Right kidney (tissue), 9 donors: ENCODE data around the gene ALDH4A1.

Experiments used
- DNase-seq: peaks from one replicate; pipeline ENCODE4 v3.0.0-alpha.2; 2016
- long read RNA-seq, 8 donors: transcript quantifications; one replicate each; lab custom pipeline, GENCODE V29; 2026

The ALDH4A1 gene
- long read RNA-seq, donor 1, transcript ALDH4A1-202 (15 exons, 3,363 nt), result major isoform, 13 of 113 reads
- long read RNA-seq, donor 1, partial matches to known transcripts, result 98 of 113 reads
- long read RNA-seq, donor 1, other reads (novel, unspliced or antisense), result 0 of 113 reads
- long read RNA-seq, donor 2, transcript ALDH4A1-202 (15 exons, 3,363 nt), result major isoform, 9 of 15 reads
- long read RNA-seq, donor 2, partial matches to known transcripts, result 6 of 15 reads
- long read RNA-seq, donor 2, other reads (novel, unspliced or antisense), result 0 of 15 reads
- long read RNA-seq, donor 3, partial matches to known transcripts, result 0 of 5 reads
- long read RNA-seq, donor 3, other reads (novel, unspliced or antisense), result 0 of 5 reads
- long read RNA-seq, donor 4, partial matches to known transcripts, result 0 of 2 reads
- long read RNA-seq, donor 4, other reads (novel, unspliced or antisense), result 0 of 2 reads
- long read RNA-seq, donor 5, transcript ALDH4A1-202 (15 exons, 3,363 nt), result major isoform, 17 of 17 reads
- long read RNA-seq, donor 5, partial matches to known transcripts, result 0 of 17 reads
- long read RNA-seq, donor 5, other reads (novel, unspliced or antisense), result 0 of 17 reads
- long read RNA-seq, donor 6, transcript ALDH4A1-202 (15 exons, 3,363 nt), result major isoform, 14 of 22 reads
- long read RNA-seq, donor 6, partial matches to known transcripts, result 8 of 22 reads
- long read RNA-seq, donor 6, other reads (novel, unspliced or antisense), result 0 of 22 reads
- long read RNA-seq, donor 7, transcript ALDH4A1-202 (15 exons, 3,363 nt), result major isoform, 15 of 28 reads
- long read RNA-seq, donor 7, partial matches to known transcripts, result 13 of 28 reads
- long read RNA-seq, donor 7, other reads (novel, unspliced or antisense), result 0 of 28 reads
- long read RNA-seq, donor 8, transcript ALDH4A1-202 (15 exons, 3,363 nt), result major isoform, 17 of 17 reads
- long read RNA-seq, donor 8, partial matches to known transcripts, result 0 of 17 reads
- long read RNA-seq, donor 8, other reads (novel, unspliced or antisense), result 0 of 17 reads

DNA sequence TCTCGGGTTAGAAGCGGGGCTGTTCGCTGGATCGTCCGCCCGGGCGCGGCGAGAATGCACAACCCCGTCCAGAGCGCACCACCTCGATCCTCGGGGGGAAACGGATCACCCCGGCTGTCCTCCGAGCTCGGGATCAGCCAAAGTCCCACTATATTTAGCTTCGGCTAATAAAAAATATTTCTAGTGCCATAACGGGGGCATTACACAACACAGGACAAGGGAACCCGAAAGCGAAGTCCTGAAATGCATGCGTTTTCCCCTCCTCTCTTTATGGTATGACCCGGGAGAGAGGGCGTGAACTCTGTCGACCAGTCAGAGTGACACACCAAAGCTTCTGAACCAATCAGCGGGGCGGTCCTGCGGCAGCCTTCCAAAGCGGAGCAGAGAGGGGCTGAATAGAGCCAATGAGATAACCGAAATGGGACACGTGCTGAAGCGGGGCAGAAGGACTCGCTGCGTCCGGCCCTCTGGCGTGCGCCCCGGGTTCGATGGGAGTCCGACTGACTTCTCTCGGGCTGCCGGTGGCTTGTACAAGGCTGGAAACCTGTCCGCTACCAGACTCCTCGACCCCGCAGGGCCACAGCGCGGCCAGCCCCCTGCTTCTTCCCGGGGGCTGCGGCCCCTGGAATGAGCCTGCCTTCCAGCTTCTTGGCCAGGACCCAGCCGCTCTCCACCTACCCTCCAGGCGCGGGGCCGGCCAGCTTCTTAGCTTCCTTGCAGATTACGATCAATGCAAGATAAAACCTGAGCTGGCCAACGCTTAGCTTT lies at the start of gene ALDH4A1:
Gene ALDH4A1, minus strand, starts transcription at position 33 of the 768 bp plus-strand sequence. Its CDS starts 32 bp downstream, at position 1.
- peak; percentile 98 for DNase-seq

DNA sequence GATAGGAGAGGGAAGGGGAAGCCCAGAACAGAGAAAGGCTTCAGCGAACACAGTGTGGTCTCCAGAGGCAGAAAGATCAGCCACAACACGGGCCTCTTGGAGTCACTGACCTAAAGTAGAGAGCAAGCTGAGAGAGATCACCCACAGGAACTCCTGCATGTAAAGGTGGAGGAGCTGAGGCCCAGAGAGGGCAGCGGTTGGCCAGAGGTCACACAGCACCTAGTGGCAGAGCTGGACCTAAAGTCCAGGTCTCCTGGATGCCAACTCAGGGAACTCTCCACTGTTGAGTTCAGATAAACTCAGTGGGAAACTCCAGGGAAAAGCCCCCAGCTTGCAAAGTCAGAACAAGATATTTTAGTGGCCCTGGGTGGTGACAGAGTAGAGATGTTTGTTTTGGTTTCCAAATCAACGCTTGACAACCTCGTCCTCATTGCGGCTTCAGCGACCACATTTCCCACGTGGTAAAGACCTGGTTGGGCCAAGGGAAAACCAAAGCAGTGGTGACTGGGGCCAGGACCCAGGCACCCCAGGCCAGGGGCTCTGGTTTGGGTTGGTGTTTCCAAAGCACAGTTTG lies 49.5 kb upstream of the ALDH4A1 start:
- DNase-seq, result no peak

DNA sequence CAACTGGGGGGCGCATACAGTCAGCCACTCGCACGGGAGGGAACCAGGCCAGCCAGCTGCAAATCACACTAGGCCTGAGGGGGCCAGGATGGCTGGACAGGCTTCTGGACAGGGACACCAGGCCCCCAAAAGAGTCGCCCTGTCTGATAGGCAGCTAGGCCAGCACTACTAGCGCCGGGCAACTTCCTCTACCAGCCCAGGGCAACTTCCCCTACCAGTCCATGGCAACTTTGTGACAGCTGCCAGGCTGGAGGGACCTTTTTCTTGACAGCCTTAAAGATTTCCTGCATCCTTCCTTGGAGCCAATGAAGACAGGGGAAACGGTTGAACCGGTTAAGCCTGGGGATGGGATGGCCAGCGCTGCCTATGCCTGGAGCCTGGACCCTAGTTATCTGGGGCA lies 49.1 kb upstream of the ALDH4A1 start:
- no peak for DNase-seq

- no peak for DNase-seq
Observed at GRCh38 chr1:18950401-18951026, 48.2 kb upstream of the ALDH4A1 start.

GRCh38 chr1:18949686-18950400 lies 47.5 kb upstream of the ALDH4A1 start:
- peak; percentile 79 for DNase-seq

GRCh38 chr1:18948913-18949685 lies 46.7 kb upstream of the ALDH4A1 start:
- DNase-seq, result no peak

DNA sequence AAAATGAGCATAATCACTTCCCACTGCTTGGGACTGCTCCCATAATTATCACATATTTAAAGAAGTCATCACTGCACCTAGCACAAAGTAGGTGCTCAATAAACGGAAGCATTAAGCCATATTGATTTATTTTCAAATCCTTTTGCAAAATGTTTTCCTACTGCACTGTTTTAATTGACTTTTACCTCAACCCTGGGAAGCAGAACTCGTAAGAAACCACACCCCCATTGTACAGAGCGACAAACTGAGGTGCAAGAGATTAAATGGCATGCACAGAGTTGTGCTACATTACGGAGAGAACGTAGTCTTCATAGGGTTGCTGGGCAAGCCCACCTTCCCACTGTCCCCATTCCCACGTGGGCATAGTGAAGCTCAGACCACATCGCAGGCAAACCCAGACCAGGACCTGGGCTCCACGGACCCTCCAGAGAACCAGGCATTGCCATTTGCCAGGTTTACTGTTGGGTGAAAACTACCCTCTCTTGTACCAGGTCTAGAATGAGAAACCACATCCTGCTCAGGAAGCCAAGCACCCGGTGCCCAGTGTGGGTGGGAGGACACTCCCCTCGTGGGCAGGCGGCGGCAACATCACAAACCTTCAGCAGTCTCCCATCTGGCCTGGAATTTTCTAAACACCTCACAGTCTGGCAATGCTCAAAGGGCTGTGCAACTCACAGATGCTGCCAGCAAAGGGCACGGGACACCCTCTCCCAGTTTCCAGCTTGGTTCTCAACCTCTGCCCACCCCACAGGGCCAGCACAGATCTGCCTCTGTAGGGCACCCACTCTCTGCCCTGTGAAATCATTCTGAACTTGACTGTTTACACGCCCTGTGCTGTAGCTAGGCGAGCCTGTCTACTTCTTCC lies 45.9 kb upstream of the ALDH4A1 start:
- no peak for DNase-seq

DNA sequence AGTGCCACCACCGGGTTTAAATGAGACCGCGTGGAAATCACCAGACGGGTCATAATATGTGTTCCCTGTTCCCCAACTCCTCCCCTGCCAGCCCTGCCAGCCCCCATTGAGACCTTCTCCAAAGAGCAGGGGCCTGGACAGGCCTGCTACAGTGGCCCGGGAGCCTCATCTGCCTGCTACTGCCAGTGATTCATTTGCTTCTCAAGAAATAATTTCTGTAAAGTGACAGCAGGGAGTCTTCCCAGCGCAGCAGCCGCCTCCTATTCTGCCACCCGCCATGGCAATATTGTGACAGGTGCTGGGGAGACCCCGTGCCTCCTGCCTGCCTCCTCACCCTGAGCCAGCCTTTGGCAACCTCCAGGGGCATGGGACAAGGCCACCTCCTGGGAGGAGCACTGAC lies 45.2 kb upstream of the ALDH4A1 start:
- DNase-seq, result no peak

DNA sequence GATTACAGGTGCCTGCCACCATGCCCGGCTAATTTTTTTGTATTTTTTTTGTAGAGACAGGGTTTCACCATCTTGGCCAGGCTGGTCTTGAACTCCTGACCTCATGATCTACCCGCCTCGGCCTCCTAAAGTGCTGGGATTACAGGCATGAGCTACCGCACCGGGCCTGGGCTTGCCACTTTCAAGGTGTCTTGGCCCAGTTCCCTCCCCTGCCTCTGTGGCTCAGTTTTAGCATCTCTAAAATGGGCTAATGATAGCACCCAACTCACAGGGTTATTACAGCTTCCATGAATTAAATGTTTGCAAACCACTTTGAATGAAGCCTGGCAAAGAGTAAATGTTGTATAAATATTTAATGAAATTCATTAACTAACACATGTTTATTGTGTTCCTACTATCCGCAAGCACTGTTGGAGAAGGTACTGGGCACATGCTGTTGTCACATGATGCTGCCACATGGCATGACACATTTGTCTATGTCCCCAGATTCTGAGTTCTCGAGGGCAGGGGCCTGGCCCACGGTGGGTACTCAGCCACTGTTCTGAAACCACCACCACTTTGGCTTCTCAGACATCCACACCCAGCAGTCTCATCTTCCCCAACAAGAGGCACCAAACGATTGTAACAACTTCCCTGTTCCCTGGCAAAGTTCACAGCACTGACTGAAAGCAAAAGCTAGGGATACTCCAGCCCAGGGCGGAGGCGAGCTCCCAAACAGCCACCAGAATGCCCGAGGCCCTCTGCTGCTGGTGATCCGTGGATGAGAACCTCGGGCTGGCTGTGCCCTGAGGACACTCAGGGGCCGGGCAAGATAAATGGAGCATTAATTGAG lies 44.4 kb upstream of the ALDH4A1 start:
- no peak for DNase-seq

DNA sequence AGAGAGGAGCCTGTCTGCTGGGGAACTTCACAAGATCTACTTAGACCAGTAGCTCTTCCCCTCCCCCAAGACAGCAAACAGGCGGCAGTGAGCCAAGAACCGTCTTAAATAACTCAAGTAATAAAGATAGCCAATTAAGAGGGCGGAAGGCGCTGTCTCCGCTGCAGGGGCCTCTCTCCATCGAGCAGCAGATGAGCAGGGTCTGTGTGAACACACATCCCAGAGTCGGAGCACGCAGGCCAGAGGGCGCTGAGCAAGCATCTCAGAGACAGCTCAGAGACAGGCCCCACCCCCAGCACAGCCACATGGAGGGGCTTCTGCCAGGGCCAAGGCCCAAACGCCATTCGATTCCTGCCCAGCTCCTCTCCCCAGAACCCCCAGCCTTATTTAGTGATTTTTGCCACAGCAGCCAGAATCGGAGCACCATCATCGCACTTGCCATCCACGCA lies 43.1 kb upstream of the ALDH4A1 start:
- peak; percentile 68 for DNase-seq

DNA sequence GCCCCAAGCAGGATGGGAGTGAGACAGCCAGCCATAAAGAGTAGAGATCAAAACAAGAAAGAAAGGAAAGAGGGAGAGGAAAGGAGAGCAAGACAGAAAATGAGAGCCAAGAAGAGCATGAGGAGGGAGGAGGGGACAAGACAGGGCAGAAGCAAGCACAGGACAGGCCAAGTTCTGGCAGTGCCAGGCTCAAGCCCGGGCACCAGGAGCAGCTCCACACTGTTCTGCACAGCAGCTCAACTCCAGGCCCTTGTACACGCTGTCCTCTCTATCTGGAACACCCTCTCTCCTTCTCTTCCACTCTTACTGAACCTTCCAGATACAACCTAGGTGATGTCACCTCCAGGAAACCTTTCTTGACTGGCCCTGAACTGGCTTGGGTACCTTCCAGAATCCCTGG lies 42.5 kb upstream of the ALDH4A1 start:
- DNase-seq, result no peak

DNA sequence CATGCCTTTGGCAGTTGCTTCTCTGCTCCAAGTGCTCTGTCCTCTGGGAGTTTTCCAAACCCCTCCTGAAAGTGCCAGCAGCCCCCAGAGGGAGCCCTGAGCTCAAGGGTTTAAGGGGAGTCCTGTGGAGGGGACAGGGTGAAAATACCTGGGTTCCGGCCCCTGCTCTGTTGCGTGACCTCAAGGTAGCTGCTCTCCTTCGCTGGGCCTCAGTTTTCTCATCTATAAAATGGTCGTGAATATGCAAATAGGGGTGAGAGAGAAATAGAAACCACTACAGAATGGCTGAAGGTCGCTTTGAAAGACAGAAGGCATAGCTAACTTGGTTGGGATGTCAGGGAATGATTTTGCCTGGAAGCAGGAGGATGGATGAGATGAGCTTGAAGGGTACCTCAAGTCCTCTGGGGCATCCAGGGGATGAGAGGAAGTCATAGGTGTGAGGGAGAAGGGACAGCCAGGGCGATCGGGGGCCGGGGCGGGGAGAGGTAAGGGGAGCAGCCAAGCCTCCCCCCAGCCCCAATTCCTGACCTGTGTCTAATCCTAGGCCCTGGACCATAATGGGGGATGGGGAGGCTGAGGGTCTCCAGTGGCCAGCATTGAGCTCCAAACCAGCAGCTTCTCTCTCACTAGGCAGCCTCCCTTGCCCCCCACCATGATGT lies 41.7 kb upstream of the ALDH4A1 start:
- no peak for DNase-seq

DNA sequence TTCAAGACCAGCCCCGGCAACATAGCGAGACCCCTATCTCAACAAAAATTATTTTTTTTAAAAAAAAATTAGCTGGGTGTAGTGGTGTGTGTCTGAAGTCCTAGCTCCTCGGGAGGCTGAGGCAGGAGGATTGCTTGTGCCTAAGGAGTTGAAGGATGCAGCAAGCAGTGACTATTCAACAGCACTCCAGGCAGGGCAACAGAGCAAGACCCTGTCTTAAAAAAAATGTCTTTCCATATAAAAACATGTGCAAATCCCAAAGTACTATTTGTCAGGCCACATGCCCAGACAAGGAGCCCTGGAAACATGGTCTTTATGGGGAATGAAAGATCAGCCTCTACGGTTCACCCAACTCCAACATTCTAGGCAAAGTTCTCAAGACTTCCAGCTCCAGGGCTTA lies 40.8 kb upstream of the ALDH4A1 start:
- no peak for DNase-seq

GRCh38 chr1:18942340-18942739 lies 40.0 kb upstream of the ALDH4A1 start:
- no peak for DNase-seq

DNA sequence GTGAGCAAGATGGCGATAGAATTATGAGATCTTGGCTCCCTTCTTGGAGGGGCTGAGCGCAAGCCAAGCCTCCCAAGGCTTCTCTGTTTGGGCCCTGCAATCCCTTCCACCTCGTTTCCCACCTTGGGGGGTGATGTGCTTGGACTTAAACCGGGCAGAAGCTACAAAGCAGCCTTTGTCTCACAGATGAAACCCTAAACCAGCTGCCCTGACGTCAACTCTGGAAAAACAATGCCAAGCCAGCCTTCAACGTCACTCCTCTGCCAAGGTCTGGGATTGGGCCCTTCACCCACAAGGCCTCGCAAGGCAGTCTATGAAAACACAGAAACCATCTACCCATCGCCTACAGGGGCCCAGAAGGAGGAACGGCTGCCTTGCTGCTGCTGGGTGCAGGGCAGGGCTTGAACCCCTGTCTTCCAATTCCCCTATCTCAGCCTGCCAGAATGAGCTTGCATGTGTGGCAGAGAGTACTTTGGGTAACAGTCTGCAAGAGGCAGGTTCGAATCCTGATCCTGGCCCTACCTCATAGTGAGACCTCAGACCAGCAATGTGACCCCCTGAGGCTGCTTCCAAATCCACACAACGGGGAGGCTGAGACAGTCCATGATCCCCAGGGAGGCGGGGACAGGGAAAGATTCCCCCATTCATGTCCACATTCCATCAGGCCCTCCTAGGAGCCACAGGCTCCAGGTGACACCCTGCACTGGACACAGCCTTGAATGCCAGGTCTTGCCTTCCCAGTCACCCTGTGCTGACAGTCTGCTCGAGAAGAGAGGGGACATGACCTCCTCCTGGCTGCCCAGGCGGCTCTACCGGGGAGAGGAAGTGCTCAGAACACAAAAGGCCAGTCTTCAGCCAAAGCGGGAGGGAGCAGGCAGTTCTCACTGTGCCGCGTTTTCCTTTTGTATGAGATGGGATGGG lies 39.1 kb upstream of the ALDH4A1 start:
- no peak for DNase-seq
